Spleen (tissue), 11 donors: Measurements from ENCODE around the gene HLA-DMB. TPM values are rescaled to one million over a fixed set of nuclear protein-coding genes. Genes with fewer than 3 reads are reported as not detected.

ENCODE experiments used
- DNase-seq: peaks from one replicate; pipeline ENCODE4 v3.0.0-alpha.2; 2020
- H3K27ac ChIP-seq, 8 donors: fragments of 200-600 bp; sonication (generic) in 7 of 8; 1 replicate in 4 of 8; 2 replicates in 4 of 8; pipeline versions ENCODE4 v1.5.0 to v1.8.0; 2016 to 2021; ENCODE audit warnings: inconsistent platforms in 4 of 8, mild to moderate bottlenecking in 4 of 8, moderate library complexity in 1 of 8
- H3K27me3 ChIP-seq, 7 donors: fragments of 200-600 bp; sonication (generic) in 6 of 7; replicated peaks in 1 of 7; 1 replicate in 4 of 7; 2 replicates in 3 of 7; pipeline versions ENCODE4 v1.5.0 to v1.8.0; 2016 to 2021; ENCODE audit warnings: inconsistent platforms in 3 of 7, mild to moderate bottlenecking in 1 of 7
- H3K36me3 ChIP-seq, 6 donors: fragments of 200-600 bp; sonication (generic) in 5 of 6; 1 replicate in 4 of 6; 2 replicates in 2 of 6; pipeline versions ENCODE4 v1.5.0 to v1.8.0; 2016 to 2021; ENCODE audit warnings: inconsistent platforms in 2 of 6
- H3K4me1 ChIP-seq, 6 donors: fragments of 200-600 bp; sonication (generic) in 5 of 6; 1 replicate in 3 of 6; 2 replicates in 3 of 6; pipeline versions ENCODE4 v1.5.0 to v1.8.0; 2016 to 2021; ENCODE audit warnings: inconsistent platforms in 3 of 6
- H3K4me3 ChIP-seq, 8 donors: fragments of 200-600 bp; sonication (generic) in 7 of 8; 1 replicate in 4 of 8; 2 replicates in 4 of 8; pipeline versions ENCODE4 v1.5.0 to v1.8.0; 2016 to 2021; ENCODE audit warnings: inconsistent platforms in 4 of 8, mild to moderate bottlenecking in 4 of 8, moderate library complexity in 2 of 8
- H3K9me3 ChIP-seq, 8 donors: fragments of 200-600 bp; sonication (generic) in 7 of 8; 1 replicate in 4 of 8; 2 replicates in 4 of 8; pipeline versions ENCODE4 v1.5.0 to v1.8.0; 2016 to 2021; ENCODE audit warnings: inconsistent platforms in 4 of 8
- CTCF ChIP-seq, 11 experiments: fragments of 200-600 bp in 7 of 11; fragments of 450-650 bp in 4 of 11; sonication (generic) in 4 of 11; IDR thresholded peaks in 8 of 11; conservative IDR thresholded peaks in 3 of 11; 1 replicate in 7 of 11; 2 replicates in 4 of 11; pipeline versions ENCODE4 v1.4.0 to v1.8.0; 2016 to 2021; ENCODE audit warnings: antibody characterized with exemption in 11 of 11, inconsistent platforms in 4 of 11, mild to moderate bottlenecking in 1 of 11
- POLR2A ChIP-seq, 3 donors: fragments of 450-650 bp; IDR thresholded peaks; one replicate each; pipeline ENCODE4 v1.5.1; 2017; ENCODE audit warnings: antibody characterized with exemption in 3 of 3, mild to moderate bottlenecking in 1 of 3
- POLR2AphosphoS5 ChIP-seq, 3 donors: sonication (generic); formaldehyde crosslinking; IDR thresholded peaks; one replicate each; pipeline ENCODE4 v1.5.1; 2017; ENCODE audit warnings: antibody characterized with exemption in 3 of 3
- WGBS, 5 donors: extraction: QIAGEN DNeasy Blood & Tissue Kit in 3 of 5; methylation state at CpG; one replicate each; pipeline versions ENCODE4 v1.1.5 to v1.1.7; 2013 to 2018; 5-methylcytosine and 5-hydroxymethylcytosine counted together
- intact Hi-C: fragments of 100-400 bp; cut with DNase I; formaldehyde crosslinking; loops from one replicate; pipeline ENCODE4 v1.15.0; 2023; ENCODE audit warnings: low total_unique reads
- polyA plus RNA-seq, 3 donors: library from polyadenylated mRNA; stranded (reverse); fragments of 200-250 nt; gene quantifications; one replicate each; pipeline ENCODE4 v1.2.1, GENCODE V29; 2013
- total RNA-seq, 7 donors: library from RNA; depleted of rRNA in 3 of 7; stranded (reverse); fragments of >200 nt in 3 of 7; fragmentation: NEBNext Ultra II Directional in 4 of 7; extraction: Animal tissue kit (Norgen Biotek cat#: 25700) in 4 of 7; gene quantifications; one replicate each; pipeline versions ENCODE4 v1.1.0 to v1.2.1, GENCODE V29; 2016 to 2021
- donor health status: healthy with polysubstance abuse.
- donor health status: DM: no; HTN: no; CAD: no; lungs with moderate emphysema.
- donor health status: DM: no; HTN: no; CAD: no.
- donor health status: Bipolar disorder and iron deficiency.
- donor health status: healthy.
- donor health status: DM: no; HTN: no; CAD: no.
- donor health status: DM: yes; HTN: yes; CAD: no.

Gene HLA-DMB
- total and polyA plus RNA-seq, 10 donors = 124 to 226 (median 155) TPM

- no peak overlapping the region for H3K4me3 ChIP-seq
- TF ChIP-seq POLR2AphosphoS5 (IDR thresholded peaks at IDR 0.05) = peak in 1 of 3 donors; percentile 6
- no peak for TF ChIP-seq POLR2A (IDR thresholded peaks at IDR 0.05)
- intact Hi-C loops = loop anchor here (5.0 kb wide), 1 partner anchor 50 kb away; no protein-coding TSS in a partner anchor
- H3K4me1 ChIP-seq = peaks cover 14 to 79% (median 56%) of the 10 kb centered on the region in 6 donors
- H3K27ac ChIP-seq = peak overlapping the region in 3 of 8 donors; percentile 1 to 65 (median 52)
- DNase-seq = no peak
- WGBS, 5 donors = 61 to 68% (median 65%) methylated on average over 8 of the region's 8 CpGs
- no peaks in the 10 kb centered on the region for H3K9me3 ChIP-seq
- peaks cover 16 to 72% (median 50%) of the 10 kb centered on the region in 6 donors for H3K36me3 ChIP-seq
- H3K27me3 ChIP-seq = no peaks in the 10 kb centered on the region
Measured at GRCh38 chr6:32982084-32982701, 41.4 kb upstream of the HLA-DMB start.

- Histone ChIP-seq H3K27ac (peak overlapping the region in 1 of 8 donors; percentile 43), H3K9me3 (no peaks in the 10 kb centered on the region), H3K4me3 (no peak overlapping the region), H3K36me3 (peaks cover 23 to 89% (median 67%) of the 10 kb centered on the region in 6 donors), H3K4me1 (peaks cover 30 to 95% (median 72%) of the 10 kb centered on the region in 6 donors), H3K27me3 (no peaks in the 10 kb centered on the region)
- intact Hi-C loops = loop anchor here (5.0 kb wide), 1 partner anchor 48 kb away; no protein-coding TSS in a partner anchor
- WGBS, 5 donors = 65 to 81% (median 76%) methylated on average over 11 of the region's 11 CpGs
- no peak for DNase-seq
- TF ChIP-seq POLR2AphosphoS5 (IDR thresholded peaks at IDR 0.05) = peak; percentile 65 to 69 (median 67)
- no peak for TF ChIP-seq CTCF (IDR thresholded peaks at IDR 0.05 in 8 of 11, conservative IDR thresholded peaks at IDR 0.05 in 3 of 11)
- TF ChIP-seq POLR2A (IDR thresholded peaks at IDR 0.05) = no peak
Measured at GRCh38 chr6:32980488-32981038, 39.7 kb upstream of the HLA-DMB start.

- intact Hi-C loops = loop anchor here (5.0 kb wide), 1 partner anchor 48 kb away; no protein-coding TSS in a partner anchor
Measured at GRCh38 chr6:32979720-32980487, 39.1 kb upstream of the HLA-DMB start.

More at GRCh38 chr6:32979720-32980487, 39.1 kb upstream of the HLA-DMB start:
- H3K36me3 ChIP-seq = peaks cover 23 to 95% (median 72%) of the 10 kb centered on the region in 6 donors
- H3K4me1 ChIP-seq = peaks cover 37 to 98% (median 77%) of the 10 kb centered on the region in 6 donors
- no peak overlapping the region for H3K4me3 ChIP-seq
- no peaks in the 10 kb centered on the region for H3K27me3 ChIP-seq
- TF ChIP-seq POLR2A (IDR thresholded peaks at IDR 0.05) (no peak), CTCF (IDR thresholded peaks at IDR 0.05 in 8 of 11, conservative IDR thresholded peaks at IDR 0.05 in 3 of 11) (no peak), POLR2AphosphoS5 (IDR thresholded peaks at IDR 0.05) (peak in 2 of 3 donors; percentile 6 to 60)
- H3K27ac ChIP-seq = peak overlapping the region in 1 of 8 donors; percentile 16
- whole genome bisulfite sequencing, 5 donors = 88 to 91% (median 91%) methylated on average over 12 of the region's 12 CpGs
- no peaks in the 10 kb centered on the region for H3K9me3 ChIP-seq
- DNase-seq = no peak
